ENCODE measurements around the gene TSPAN9. TPM values are rescaled to one million over a fixed set of nuclear protein-coding genes. Genes with fewer than 3 reads are reported as not detected.

Gene TSPAN9
- total and polyA plus RNA-seq, 8 donors, result 1.4 to 58.3 (median 7.9) TPM

DNA sequence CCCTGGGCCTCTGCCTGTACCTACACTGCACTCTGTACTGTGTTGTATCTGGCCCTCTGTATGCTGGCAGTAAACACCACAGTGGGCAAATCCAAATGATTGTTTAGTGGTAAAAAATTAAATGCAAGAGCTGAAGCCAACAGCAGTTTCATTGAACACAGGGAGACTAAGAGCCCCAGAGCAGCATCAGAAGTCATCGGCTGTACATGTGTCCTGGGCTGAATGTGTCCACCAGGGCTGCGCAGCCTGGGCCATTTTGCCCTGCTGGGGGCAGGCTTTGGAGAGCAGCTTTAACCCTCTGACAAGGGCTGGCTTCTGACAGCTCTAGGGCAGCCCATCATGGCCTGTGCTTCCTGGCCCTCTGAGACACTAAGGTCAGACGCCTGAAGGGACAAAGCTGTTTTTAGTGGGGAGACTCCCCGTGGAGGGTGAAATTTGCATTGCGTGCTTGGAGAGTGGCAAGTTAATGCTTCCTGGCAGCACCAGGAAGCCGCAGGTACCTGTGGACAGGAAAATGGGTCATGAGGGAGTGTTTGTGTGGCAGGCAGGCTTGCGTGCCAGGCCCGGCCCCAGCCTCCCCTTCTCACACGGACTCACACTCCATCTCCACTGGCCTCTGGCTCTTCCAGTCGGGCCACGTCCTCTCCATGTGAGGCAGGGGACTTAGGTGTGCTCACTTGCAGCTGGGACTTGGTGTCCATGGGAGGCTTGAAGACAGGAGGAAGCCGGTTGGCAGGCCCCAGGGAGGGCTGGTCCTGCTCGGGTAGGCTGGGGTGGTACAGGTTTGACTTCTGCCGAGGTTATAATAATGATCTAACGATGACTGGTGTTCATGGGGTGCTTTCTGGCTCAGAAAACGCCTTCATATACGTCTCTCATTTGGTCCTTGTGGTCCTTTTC is 150.1 kb downstream of the TSPAN9 start:
- DNase-seq, result no peak
- Histone ChIP-seq H3K27me3 (no peaks in the 10 kb centered on the region), H3K4me3 (no peak overlapping the region), H3K4me1 (no peaks in the 10 kb centered on the region), H3K9me3 (no peaks in the 10 kb centered on the region), H3K36me3 (no peaks in the 10 kb centered on the region), H3K27ac (no peak overlapping the region)
- intact Hi-C loops (cut with DNase I; ENCODE audit: low total_unique reads), result no loop called here
- no peak for TF ChIP-seq EP300 (IDR thresholded peaks at IDR 0.05)
- no peak for TF ChIP-seq POLR2AphosphoS5 (IDR thresholded peaks at IDR 0.05)
- no peak for TF ChIP-seq POLR2A (IDR thresholded peaks at IDR 0.05)
- TF ChIP-seq, protein P1, sequence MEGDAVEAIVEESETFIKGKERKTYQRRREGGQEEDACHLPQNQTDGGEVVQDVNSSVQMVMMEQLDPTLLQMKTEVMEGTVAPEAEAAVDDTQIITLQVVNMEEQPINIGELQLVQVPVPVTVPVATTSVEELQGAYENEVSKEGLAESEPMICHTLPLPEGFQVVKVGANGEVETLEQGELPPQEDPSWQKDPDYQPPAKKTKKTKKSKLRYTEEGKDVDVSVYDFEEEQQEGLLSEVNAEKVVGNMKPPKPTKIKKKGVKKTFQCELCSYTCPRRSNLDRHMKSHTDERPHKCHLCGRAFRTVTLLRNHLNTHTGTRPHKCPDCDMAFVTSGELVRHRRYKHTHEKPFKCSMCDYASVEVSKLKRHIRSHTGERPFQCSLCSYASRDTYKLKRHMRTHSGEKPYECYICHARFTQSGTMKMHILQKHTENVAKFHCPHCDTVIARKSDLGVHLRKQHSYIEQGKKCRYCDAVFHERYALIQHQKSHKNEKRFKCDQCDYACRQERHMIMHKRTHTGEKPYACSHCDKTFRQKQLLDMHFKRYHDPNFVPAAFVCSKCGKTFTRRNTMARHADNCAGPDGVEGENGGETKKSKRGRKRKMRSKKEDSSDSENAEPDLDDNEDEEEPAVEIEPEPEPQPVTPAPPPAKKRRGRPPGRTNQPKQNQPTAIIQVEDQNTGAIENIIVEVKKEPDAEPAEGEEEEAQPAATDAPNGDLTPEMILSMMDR (IDR thresholded peaks at IDR 0.05), result no peak
- 89 to 93% (median 92%) methylated on average over 16 to 17 of the region's 17 CpGs for WGBS, 5 donors

DNA sequence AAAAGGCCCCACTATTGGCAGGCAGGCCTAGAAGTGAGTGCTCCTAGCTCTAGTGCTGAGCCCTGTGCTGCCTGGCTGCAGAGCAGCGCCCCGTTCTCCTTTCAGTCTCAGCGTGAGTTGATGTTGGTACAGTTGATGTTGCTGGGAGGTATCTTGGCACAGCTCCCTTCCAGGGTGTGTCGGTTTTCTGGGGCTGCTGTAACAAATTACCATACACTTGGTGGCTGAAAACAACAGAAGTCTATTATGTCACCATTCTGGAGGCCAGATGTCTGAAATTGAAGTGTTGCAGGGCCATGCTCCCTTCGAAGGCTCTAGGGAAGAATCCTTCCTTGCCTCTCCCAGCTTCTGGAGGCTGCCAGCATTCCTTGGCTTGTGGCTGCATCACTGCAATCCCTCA is 151.4 kb downstream of the TSPAN9 start:
- intact Hi-C loops (cut with DNase I; ENCODE audit: low total_unique reads), result no loop called here

DNA sequence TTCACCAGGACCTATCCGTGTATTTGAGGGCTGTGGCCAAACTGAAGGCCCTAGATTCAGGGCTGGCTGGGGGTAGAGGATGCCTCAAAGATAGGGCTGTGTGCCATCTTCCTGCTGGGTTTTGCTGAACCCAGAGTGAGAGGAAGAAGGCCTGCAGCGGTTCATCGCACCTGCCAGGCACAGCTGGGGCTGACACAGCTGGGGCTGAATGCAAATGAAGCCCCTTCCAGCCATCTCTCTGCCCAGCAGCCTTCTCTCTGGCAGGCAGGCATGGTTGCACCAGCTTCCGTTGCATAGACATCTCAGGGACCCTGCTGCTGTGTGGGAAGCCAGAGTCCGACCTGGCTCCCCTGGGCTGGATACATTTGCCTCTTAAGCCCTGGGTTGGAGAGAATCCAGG is 152.4 kb downstream of the TSPAN9 start:
- WGBS, 5 donors, result 76 to 91% (median 87%) methylated on average over 4 to 5 of the region's 5 CpGs
- TF ChIP-seq POLR2A (IDR thresholded peaks at IDR 0.05) (no peak), POLR2AphosphoS5 (IDR thresholded peaks at IDR 0.05) (no peak), EP300 (IDR thresholded peaks at IDR 0.05) (no peak)
- TF ChIP-seq, protein P1 (IDR thresholded peaks at IDR 0.05), result no peak
- Histone ChIP-seq H3K36me3 (no peaks in the 10 kb centered on the region), H3K4me1 (no peaks in the 10 kb centered on the region), H3K4me3 (no peak overlapping the region), H3K27ac (no peak overlapping the region), H3K9me3 (no peaks in the 10 kb centered on the region), H3K27me3 (no peaks in the 10 kb centered on the region)
- intact Hi-C loops (cut with DNase I; ENCODE audit: low total_unique reads), result no loop called here
- DNase-seq, result no peak

More for the DNA sequence above, 151.4 kb downstream of the TSPAN9 start:
- 83 to 95% (median 92%) methylated on average over 5 of the region's 5 CpGs for WGBS, 5 donors
- Histone ChIP-seq H3K4me1 (no peaks in the 10 kb centered on the region), H3K27ac (no peak overlapping the region), H3K27me3 (no peaks in the 10 kb centered on the region), H3K9me3 (no peaks in the 10 kb centered on the region), H3K4me3 (no peak overlapping the region), H3K36me3 (no peaks in the 10 kb centered on the region)
- no peak for TF ChIP-seq POLR2AphosphoS5 (IDR thresholded peaks at IDR 0.05)
- no peak for DNase-seq

DNA sequence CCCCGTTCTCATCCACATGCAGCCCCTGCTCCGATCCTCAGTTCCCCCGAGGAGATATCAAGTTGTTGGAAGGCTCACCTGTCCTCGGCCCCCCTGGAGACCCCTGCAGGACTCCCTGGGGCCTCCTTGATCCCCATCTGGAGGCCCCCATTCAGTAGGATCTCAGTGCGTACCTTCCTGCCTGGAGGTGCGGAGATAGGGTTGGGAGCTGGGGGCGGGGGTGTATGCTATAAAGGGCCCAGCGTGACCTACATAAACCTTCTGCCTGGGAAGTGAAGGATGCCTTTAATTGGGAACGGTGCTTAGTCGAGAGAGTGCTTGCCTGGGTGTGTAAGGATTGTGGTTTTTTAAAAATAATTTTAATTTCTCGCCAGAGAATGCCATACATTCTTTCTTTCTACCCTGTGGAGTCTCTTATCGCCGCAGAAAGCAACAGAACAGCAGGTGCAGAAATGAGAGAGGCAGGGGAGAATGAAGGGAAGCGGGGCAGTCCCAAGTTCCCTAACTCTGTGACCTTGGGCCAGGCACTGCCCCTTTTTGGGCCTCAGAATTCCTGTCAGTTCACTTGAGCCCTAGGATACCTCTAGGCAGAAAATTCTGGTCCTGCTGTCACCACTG is 153.7 kb downstream of the TSPAN9 start:
- no peak for DNase-seq
- Histone ChIP-seq H3K27me3 (no peaks in the 10 kb centered on the region), H3K27ac (no peak overlapping the region), H3K36me3 (no peaks in the 10 kb centered on the region), H3K9me3 (no peaks in the 10 kb centered on the region), H3K4me1 (peaks cover 0 to 2% (median 0%) of the 10 kb centered on the region in 4 donors), H3K4me3 (no peak overlapping the region)
- 75 to 86% (median 77%) methylated on average over 14 of the region's 14 CpGs for WGBS, 5 donors
- intact Hi-C loops (cut with DNase I; ENCODE audit: low total_unique reads), result no loop called here
- TF ChIP-seq POLR2A (IDR thresholded peaks at IDR 0.05) (no peak), POLR2AphosphoS5 (IDR thresholded peaks at IDR 0.05) (no peak), EP300 (IDR thresholded peaks at IDR 0.05) (no peak)
- TF ChIP-seq, protein P1 (IDR thresholded peaks at IDR 0.05), result no peak
